HG02884 (cell line): ENCODE results near the gene DOCK4.
"Not testable (repeated sequence)": the region's sequence is repeated elsewhere in the genome, so short reads cannot be mapped to it uniquely, and the experiment has no call there.

ENCODE experiments used
- ATAC-seq: cut with Tn5 transposase; IDR thresholded peaks from one replicate; pipeline ENCODE4 v1.9.1; 2021; ENCODE audit warnings: mild to moderate bottlenecking, moderate library complexity; ENCODE audit not compliant: unreplicated experiment

DOCK4 gene

GRCh38 chr7:112137141-112138101, 68.8 kb downstream of the DOCK4 start:
- no peak for ATAC-seq

GRCh38 chr7:112136271-112137008, 69.8 kb downstream of the DOCK4 start:
- no peak for ATAC-seq

- ATAC-seq, result no peak
These were observed 70.4 kb downstream of the DOCK4 start for GRCh38 chr7:112135815-112136214.

GRCh38 chr7:112134039-112134438, 72.2 kb downstream of the DOCK4 start:
- no peak for ATAC-seq

GRCh38 chr7:112133328-112133727, 72.9 kb downstream of the DOCK4 start:
- ATAC-seq, result no peak

- ATAC-seq, result no peak
These were observed 74.0 kb downstream of the DOCK4 start for GRCh38 chr7:112132051-112132694.

GRCh38 chr7:112130729-112131410, 75.3 kb downstream of the DOCK4 start:
- ATAC-seq, result no peak

GRCh38 chr7:112129655-112130323, 76.4 kb downstream of the DOCK4 start:
- no peak for ATAC-seq

- not testable (repeated sequence) for ATAC-seq
These were observed 77.5 kb downstream of the DOCK4 start for GRCh38 chr7:112128461-112129425.

- not testable (repeated sequence) for ATAC-seq
These were observed 78.2 kb downstream of the DOCK4 start for GRCh38 chr7:112128041-112128440.

- no peak for ATAC-seq
These were observed 80.9 kb downstream of the DOCK4 start for GRCh38 chr7:112125250-112125649.

GRCh38 chr7:112124061-112124766, 82.0 kb downstream of the DOCK4 start:
- no peak for ATAC-seq

- no peak for ATAC-seq
These were observed 83.4 kb downstream of the DOCK4 start for GRCh38 chr7:112122798-112123197.

GRCh38 chr7:112122144-112122543, 84.1 kb downstream of the DOCK4 start:
- ATAC-seq, result no peak

GRCh38 chr7:112121318-112121717, 84.9 kb downstream of the DOCK4 start:
- no peak for ATAC-seq

- no peak for ATAC-seq
These were observed 85.4 kb downstream of the DOCK4 start for GRCh38 chr7:112120696-112121217.

GRCh38 chr7:112118581-112119566, 87.3 kb downstream of the DOCK4 start:
- no peak for ATAC-seq
